Naive thymus-derived CD8-positive, alpha-beta T cell (primary cell): ENCODE measurements around the gene POLR1G. TPM values are rescaled to one million over a fixed set of nuclear protein-coding genes. Genes with fewer than 3 reads are reported as not detected.

ENCODE experiments used
- ATAC-seq, 2 donors: fragments of 150-1000 bp; cut with Tn5 transposase in 1 of 2; sonication (Bioruptor Pico), chemical (Tn5 transposase) in 1 of 2; 1 replicate in 1 of 2; 2 replicates in 1 of 2; pipeline ENCODE4 v1.10.0; 2021; ENCODE audit warnings: mild to moderate bottlenecking in 2 of 2, moderate library complexity in 2 of 2
- POLR2A ChIA-PET: fragments of 350-600 bp; sonication (Branson Sonifier 250); formaldehyde crosslinking; loops from one replicate; lab custom pipeline; 2021; ENCODE audit warnings: antibody characterized with exemption; lab: Charles Lee
- DNase-seq, 10 donors: peaks; one replicate each; pipeline versions ENCODE4 v3.0.0 to v3.0.0-alpha.2; 2020 to 2022
- H3K27ac Mint-ChIP-seq, 10 donors: one replicate each; pipeline ENCODE4 v1.8.0; 2020 to 2022; ENCODE audit warnings: mild to moderate bottlenecking in 10 of 10, mixed read lengths in 10 of 10, moderate library complexity in 4 of 10, inconsistent platforms in 1 of 10
- H3K27me3 Mint-ChIP-seq, 5 donors: one replicate each; pipeline ENCODE4 v1.8.0; 2021 to 2022; ENCODE audit warnings: mixed read lengths in 5 of 5
- H3K36me3 Mint-ChIP-seq, 3 donors: one replicate each; pipeline ENCODE4 v1.8.0; 2020 to 2022; ENCODE audit warnings: mixed read lengths in 3 of 3, mild to moderate bottlenecking in 2 of 3, inconsistent platforms in 1 of 3
- H3K4me1 Mint-ChIP-seq, 4 donors: one replicate each; pipeline ENCODE4 v1.8.0; 2021 to 2022; ENCODE audit warnings: mixed read lengths in 4 of 4
- H3K4me3 Mint-ChIP-seq, 10 donors: one replicate each; pipeline ENCODE4 v1.8.0; 2020 to 2022; ENCODE audit warnings: mild to moderate bottlenecking in 10 of 10, mixed read lengths in 10 of 10, moderate library complexity in 6 of 10, inconsistent platforms in 1 of 10
- H3K9me3 Mint-ChIP-seq, 9 donors: one replicate each; pipeline ENCODE4 v1.8.0; 2020 to 2022; ENCODE audit warnings: mixed read lengths in 9 of 9, mild to moderate bottlenecking in 3 of 9, inconsistent platforms in 1 of 9, moderate library complexity in 1 of 9
- polyA plus RNA-seq, 3 donors: library from polyadenylated mRNA; unstranded; fragments of 300-500 nt; fragmentation: Illumina TruSeq; gene quantifications; one replicate each; pipeline ENCODE4 v1.2.3, GENCODE V29; 2021
- total RNA-seq, 8 experiments: library from RNA in 2 of 8; stranded (reverse) in 2 of 8; gene quantifications; one replicate each; pipeline ENCODE4 v1.2.3 and lab custom pipeline; 2021 to 2026

Gene POLR1G
- total and polyA plus RNA-seq, 5 experiments from 2014 or later: 2.4 to 7.4 (median 3.4) TPM

DNA sequence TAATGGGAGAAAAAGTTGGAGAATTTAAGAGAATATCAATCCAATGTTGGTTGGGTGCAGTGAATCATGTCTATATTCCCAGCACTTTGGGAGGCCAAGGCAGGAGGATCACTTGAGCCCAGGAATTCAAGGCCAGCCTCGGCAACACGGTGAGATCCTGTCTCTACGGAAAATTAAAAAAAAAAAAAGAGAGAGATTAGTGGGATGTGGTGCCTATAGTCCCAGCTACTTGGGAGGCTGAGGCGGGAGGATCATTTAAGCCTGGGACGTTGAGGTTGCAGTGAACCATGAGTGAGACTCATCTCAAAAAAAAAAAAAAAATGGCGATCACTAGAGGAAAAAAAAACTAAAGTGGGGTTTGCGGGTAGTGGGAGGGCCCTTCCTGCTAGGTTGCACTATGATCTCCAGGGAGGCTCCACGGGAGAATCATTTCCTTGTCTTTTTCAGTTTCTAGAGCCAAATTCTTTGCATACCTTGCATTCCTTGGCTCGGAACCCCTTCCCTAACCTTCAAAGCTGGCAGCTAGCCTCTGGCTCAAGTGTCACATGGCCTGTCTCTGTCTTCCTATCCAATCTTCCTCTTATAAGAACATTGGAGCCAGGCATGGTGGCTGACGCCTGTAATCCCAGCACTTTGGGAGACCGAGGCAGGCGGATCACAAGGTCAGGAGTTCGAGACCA lies 30.3 kb upstream of the POLR1G start:
- DNase-seq (no peak), ATAC-seq (no peak)
- H3K4me1 Mint-ChIP-seq: no peaks in the 10 kb centered on the region
- H3K9me3 Mint-ChIP-seq: no peaks in the 10 kb centered on the region
- H3K4me3 Mint-ChIP-seq: no peak overlapping the region
- H3K27me3 Mint-ChIP-seq: peaks cover 0 to 5% (median 0%) of the 10 kb centered on the region in 5 donors
- H3K27ac Mint-ChIP-seq: peak overlapping the region in 1 of 10 donors; percentile 33
- POLR2A ChIA-PET: interaction anchor here (0.6 kb wide), 1 partner anchor 77 kb away, joined by 5 read pairs; no protein-coding TSS in a partner anchor
- H3K36me3 Mint-ChIP-seq: no peaks in the 10 kb centered on the region

GRCh38 chr19:45380107-45380506 lies 26.3 kb upstream of the POLR1G start:
- DNase-seq: no peak
- POLR2A ChIA-PET: no interaction called here
- no peak overlapping the region for H3K4me3 Mint-ChIP-seq
- no peak for ATAC-seq
- no peaks in the 10 kb centered on the region for H3K9me3 Mint-ChIP-seq
- H3K27ac Mint-ChIP-seq: no peak overlapping the region
- H3K4me1 Mint-ChIP-seq: peaks cover 0 to 4% (median 2%) of the 10 kb centered on the region in 4 donors
- H3K36me3 Mint-ChIP-seq: no peaks in the 10 kb centered on the region
- H3K27me3 Mint-ChIP-seq: peaks cover 4 to 18% (median 7%) of the 10 kb centered on the region in 5 donors

DNA sequence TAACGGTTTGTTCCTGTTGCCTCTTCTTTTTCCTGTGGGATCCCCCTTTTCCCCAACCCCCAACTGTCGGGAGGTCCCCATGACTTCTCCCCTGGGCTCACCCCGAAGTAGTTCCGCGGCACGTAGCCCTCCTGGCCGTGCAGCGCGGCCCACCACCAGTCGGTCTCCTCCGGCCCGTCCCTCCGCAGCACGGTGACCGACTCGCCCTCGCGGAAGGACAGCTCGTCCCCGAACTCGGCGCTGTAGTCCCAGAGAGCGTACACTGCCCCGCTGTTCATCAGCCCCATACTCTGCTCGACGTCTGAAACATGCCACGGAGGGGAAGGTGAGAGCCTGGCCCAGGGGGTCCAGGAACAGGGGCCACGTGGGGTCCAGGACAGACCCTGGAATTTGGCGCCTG lies 24.0 kb upstream of the POLR1G start:
- H3K27ac Mint-ChIP-seq: no peak overlapping the region
- POLR2A ChIA-PET: no interaction called here
- ATAC-seq (no peak), DNase-seq (no peak)
- peaks cover 10 to 36% (median 19%) of the 10 kb centered on the region in 5 donors for H3K27me3 Mint-ChIP-seq
- no peaks in the 10 kb centered on the region for H3K9me3 Mint-ChIP-seq
- no peak overlapping the region for H3K4me3 Mint-ChIP-seq
- H3K4me1 Mint-ChIP-seq: peaks cover 0 to 8% (median 5%) of the 10 kb centered on the region in 4 donors
- no peaks in the 10 kb centered on the region for H3K36me3 Mint-ChIP-seq

GRCh38 chr19:45385392-45386221 lies 20.8 kb upstream of the POLR1G start:
- POLR2A ChIA-PET: interaction anchor here (0.6 kb wide), 1 partner anchor 104 kb away, joined by 4 read pairs; no protein-coding TSS in a partner anchor
- no peaks in the 10 kb centered on the region for H3K9me3 Mint-ChIP-seq
- H3K27me3 Mint-ChIP-seq: peaks cover 14 to 44% (median 19%) of the 10 kb centered on the region in 5 donors
- H3K36me3 Mint-ChIP-seq: no peaks in the 10 kb centered on the region
- H3K4me3 Mint-ChIP-seq: peak overlapping the region in 1 of 10 donors; percentile 3
- DNase-seq: no peak
- H3K27ac Mint-ChIP-seq: no peak overlapping the region
- peak; percentile 53 to 57 for ATAC-seq
- peaks cover 0 to 8% (median 5%) of the 10 kb centered on the region in 4 donors for H3K4me1 Mint-ChIP-seq

DNA sequence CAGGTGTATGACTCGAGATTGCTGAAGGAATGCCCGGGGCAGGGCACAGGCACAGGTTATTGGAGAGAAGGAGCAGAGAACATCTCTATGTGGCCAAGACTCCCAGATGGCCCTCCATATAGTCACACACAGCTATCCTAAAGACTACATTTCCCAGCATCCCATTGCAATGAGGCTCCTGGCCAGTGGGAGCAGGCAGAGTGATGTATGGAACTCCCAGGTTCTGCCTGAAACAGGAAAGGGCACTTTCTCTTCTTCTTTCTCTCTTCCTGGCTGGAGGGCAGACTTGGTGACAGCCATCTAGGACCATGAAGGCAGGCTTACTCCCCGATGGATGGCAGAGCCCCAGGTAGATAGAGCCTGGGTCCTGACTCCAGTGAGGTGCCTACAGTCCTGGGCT lies 15.1 kb upstream of the POLR1G start:
- H3K9me3 Mint-ChIP-seq: no peaks in the 10 kb centered on the region
- peaks cover 3 to 26% (median 12%) of the 10 kb centered on the region in 5 donors for H3K27me3 Mint-ChIP-seq
- DNase-seq: no peak
- ATAC-seq: no peak
- POLR2A ChIA-PET: interaction anchor here (0.6 to 1.5 kb wide), 3 partner anchors 12 to 66 kb away, joined by 3 to 10 read pairs (median 4); no protein-coding TSS in a partner anchor
- no peak overlapping the region for H3K27ac Mint-ChIP-seq
- H3K36me3 Mint-ChIP-seq: no peaks in the 10 kb centered on the region
- H3K4me3 Mint-ChIP-seq: no peak overlapping the region
- peaks cover 0 to 5% (median under 1%) of the 10 kb centered on the region in 4 donors for H3K4me1 Mint-ChIP-seq

DNA sequence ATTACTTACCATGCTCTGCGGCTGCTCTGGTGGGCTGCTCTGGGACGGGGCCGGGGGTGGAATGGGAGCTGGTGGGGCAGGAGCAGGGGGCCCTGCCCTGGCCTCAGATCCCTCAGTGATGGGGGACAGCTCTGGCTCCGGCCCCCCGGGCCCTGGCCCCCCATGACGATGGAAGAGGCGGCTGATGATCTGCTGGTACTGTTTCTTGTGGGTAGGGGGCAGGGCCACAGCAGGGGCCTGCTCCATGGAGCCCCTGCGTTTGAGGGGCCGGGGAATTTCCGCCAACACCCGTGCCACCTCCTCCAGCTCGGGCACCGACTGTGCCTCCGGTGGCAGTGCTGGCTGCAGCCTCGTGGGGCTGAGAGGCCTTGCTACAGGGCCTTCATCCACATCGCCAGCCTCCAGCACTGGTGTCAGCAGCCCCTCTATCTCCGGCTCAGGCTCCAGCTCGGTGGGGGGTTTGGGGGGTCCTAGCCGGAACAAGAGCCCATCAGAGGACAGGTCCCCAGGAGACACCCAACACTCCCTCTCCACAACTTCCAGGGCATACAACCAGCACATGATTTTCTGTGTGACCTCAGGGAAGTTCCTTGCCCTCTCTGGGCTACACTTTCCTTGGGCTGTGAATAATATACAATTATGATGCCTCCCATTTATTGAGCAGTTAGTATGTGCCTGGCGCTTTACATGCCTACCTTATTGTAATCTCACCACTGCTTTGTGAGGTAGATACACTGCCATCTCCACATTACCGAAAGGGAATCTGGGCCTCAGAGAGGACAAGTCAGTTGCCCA lies 14.4 kb upstream of the POLR1G start:
- H3K9me3 Mint-ChIP-seq: no peaks in the 10 kb centered on the region
- DNase-seq: no peak
- no peak overlapping the region for H3K27ac Mint-ChIP-seq
- H3K27me3 Mint-ChIP-seq: peaks cover 3 to 23% (median 12%) of the 10 kb centered on the region in 5 donors
- H3K4me1 Mint-ChIP-seq: peaks cover 0 to 8% (median under 1%) of the 10 kb centered on the region in 4 donors
- no peaks in the 10 kb centered on the region for H3K36me3 Mint-ChIP-seq
- no peak overlapping the region for H3K4me3 Mint-ChIP-seq
- POLR2A ChIA-PET: interaction anchor here (0.6 to 1.5 kb wide), 3 partner anchors 11 to 65 kb away, joined by 3 to 10 read pairs (median 4); no protein-coding TSS in a partner anchor
- no peak for ATAC-seq

DNA sequence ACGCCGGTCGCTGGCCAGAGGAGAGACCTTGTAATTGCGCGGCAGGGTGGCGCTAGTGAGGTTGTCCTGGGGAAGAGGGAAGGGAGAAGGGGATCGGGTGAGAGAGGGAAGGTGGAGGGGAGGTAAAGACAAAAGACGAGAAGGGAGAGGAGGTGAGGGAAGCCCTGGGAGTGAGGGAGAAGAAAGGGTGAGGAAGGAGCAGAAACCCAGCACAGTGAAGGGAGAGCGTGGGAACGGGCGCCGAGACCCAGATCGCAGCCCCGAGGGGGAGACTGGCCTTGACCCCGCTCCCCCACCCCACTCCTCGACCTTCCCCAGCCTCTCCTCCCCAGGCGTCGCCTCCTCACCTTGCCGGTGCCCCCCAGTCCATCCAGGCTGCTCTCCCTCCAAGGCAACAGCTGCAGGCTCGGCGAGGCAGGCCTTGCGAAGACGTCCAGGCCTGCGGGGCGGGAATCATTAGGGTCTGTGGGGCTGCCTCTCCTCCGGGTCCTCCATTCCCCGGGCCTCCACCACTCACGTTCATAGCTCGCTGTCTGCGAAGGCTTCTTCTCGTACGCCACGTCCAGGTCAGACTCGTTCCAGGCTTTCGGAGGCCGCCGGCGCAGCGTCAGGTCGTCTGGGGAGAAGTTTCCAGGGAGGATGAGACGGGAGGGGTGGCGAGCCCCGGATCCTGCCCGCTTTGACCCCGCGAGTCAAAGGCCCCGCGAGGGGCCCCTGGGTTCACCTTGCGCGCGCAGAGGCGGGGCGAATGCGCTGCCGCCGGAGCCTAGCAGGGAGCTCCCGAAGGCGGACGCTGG lies 10.4 kb upstream of the POLR1G start:
- Mint-ChIP-seq H3K4me3 (no peak overlapping the region), H3K36me3 (no peaks in the 10 kb centered on the region), H3K27ac (no peak overlapping the region), H3K4me1 (peaks cover 7 to 17% (median 11%) of the 10 kb centered on the region in 4 donors), H3K9me3 (peaks cover 0 to 3% (median 0%) of the 10 kb centered on the region in 9 donors), H3K27me3 (peaks cover 8 to 42% (median 26%) of the 10 kb centered on the region in 5 donors)
- ATAC-seq: no peak
- DNase-seq: no peak
- POLR2A ChIA-PET: interaction anchor here (0.6 kb wide), 1 partner anchor 314 kb away, joined by 3 read pairs; no protein-coding TSS in a partner anchor

GRCh38 chr19:45400192-45400591 lies 6.3 kb upstream of the POLR1G start:
- Mint-ChIP-seq H3K9me3 (peaks cover 0 to 3% (median 0%) of the 10 kb centered on the region in 9 donors), H3K4me1 (peaks cover 13 to 31% (median 30%) of the 10 kb centered on the region in 4 donors), H3K4me3 (no peak overlapping the region), H3K36me3 (no peaks in the 10 kb centered on the region), H3K27me3 (peaks cover 19 to 77% (median 38%) of the 10 kb centered on the region in 5 donors), H3K27ac (no peak overlapping the region)
- POLR2A ChIA-PET: interaction anchor here (0.7 kb wide), 1 partner anchor 1226 kb away, joined by 4 read pairs; no protein-coding TSS in a partner anchor
- DNase-seq (no peak), ATAC-seq (no peak)

GRCh38 chr19:45401815-45402214 lies 4.6 kb upstream of the POLR1G start:
- H3K36me3 Mint-ChIP-seq: no peaks in the 10 kb centered on the region
- H3K27ac Mint-ChIP-seq: no peak overlapping the region
- ATAC-seq (no peak), DNase-seq (no peak)
- H3K4me1 Mint-ChIP-seq: peaks cover 20 to 46% (median 38%) of the 10 kb centered on the region in 4 donors
- H3K4me3 Mint-ChIP-seq: peak overlapping the region in 1 of 10 donors; percentile 50
- peaks cover 0 to 3% (median 0%) of the 10 kb centered on the region in 9 donors for H3K9me3 Mint-ChIP-seq
- POLR2A ChIA-PET: interaction anchor here (0.8 kb wide), 1 partner anchor 84 kb away, joined by 4 read pairs; no protein-coding TSS in a partner anchor
- H3K27me3 Mint-ChIP-seq: peaks cover 20 to 71% (median 32%) of the 10 kb centered on the region in 5 donors

- Mint-ChIP-seq H3K36me3 (no peaks in the 10 kb centered on the region), H3K27me3 (peaks cover 20 to 65% (median 30%) of the 10 kb centered on the region in 5 donors), H3K9me3 (peaks cover 0 to 3% (median 0%) of the 10 kb centered on the region in 9 donors), H3K4me1 (peaks cover 21 to 47% (median 41%) of the 10 kb centered on the region in 4 donors), H3K27ac (no peak overlapping the region), H3K4me3 (peak overlapping the region in 1 of 10 donors; percentile 5)
- DNase-seq (peak in 6 of 10 donors; percentile 12 to 39 (median 29)), ATAC-seq (no peak)
- POLR2A ChIA-PET: interaction anchor here (0.8 to 0.9 kb wide), 3 partner anchors 10 to 83 kb away, joined by 3 to 4 read pairs (median 3); no protein-coding TSS in a partner anchor
These were observed 4.0 kb upstream of the POLR1G start for GRCh38 chr19:45402298-45403061.
